Measurements from ENCODE around the gene CELF2.

GRCh38 chr10:11045487-11045886 is 27.8 kb downstream of the CELF2 start:
- TF ChIP-seq, protein P1, sequence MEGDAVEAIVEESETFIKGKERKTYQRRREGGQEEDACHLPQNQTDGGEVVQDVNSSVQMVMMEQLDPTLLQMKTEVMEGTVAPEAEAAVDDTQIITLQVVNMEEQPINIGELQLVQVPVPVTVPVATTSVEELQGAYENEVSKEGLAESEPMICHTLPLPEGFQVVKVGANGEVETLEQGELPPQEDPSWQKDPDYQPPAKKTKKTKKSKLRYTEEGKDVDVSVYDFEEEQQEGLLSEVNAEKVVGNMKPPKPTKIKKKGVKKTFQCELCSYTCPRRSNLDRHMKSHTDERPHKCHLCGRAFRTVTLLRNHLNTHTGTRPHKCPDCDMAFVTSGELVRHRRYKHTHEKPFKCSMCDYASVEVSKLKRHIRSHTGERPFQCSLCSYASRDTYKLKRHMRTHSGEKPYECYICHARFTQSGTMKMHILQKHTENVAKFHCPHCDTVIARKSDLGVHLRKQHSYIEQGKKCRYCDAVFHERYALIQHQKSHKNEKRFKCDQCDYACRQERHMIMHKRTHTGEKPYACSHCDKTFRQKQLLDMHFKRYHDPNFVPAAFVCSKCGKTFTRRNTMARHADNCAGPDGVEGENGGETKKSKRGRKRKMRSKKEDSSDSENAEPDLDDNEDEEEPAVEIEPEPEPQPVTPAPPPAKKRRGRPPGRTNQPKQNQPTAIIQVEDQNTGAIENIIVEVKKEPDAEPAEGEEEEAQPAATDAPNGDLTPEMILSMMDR (IDR thresholded peaks at IDR 0.05), result no peak
- TF ChIP-seq EZH2phosphoT487 (IDR thresholded peaks at IDR 0.05), result no peak
